PC-9 (cell line): ENCODE measurements around the gene SLC9A9. TPM values are rescaled to one million over a fixed set of nuclear protein-coding genes. Genes with fewer than 3 reads are reported as not detected.
A peak's percentile ranks its signal among the peaks of the same experiment; 100 is the strongest.

Source experiments
- BruUV-seq: library from RNA; stranded (reverse); fragments of 400-500 nt; replicated peaks from 2 replicates; lab custom pipeline; 2021; lab: Mats Ljungman, UMichigan
- CTCF ChIA-PET: fragments of 300-600 bp; sonication (Branson Sonifier 250); formaldehyde crosslinking; loops from one replicate; lab custom pipeline; 2022; ENCODE audit warnings: antibody characterized with exemption; lab: Charles Lee
- POLR2A ChIA-PET: fragments of 300-600 bp; sonication (Branson Sonifier 250); formaldehyde crosslinking; loops from one replicate; lab custom pipeline; 2022; ENCODE audit warnings: antibody characterized with exemption; ENCODE audit not compliant: unreplicated experiment; lab: Charles Lee
- DNase-seq, 2 experiments: peaks; one replicate each; pipeline versions ENCODE4 v3.0.0 to v3.0.0-alpha.2; 2015 to 2022; ENCODE audit warnings: mixed read lengths in 1 of 2
- H2AFZ ChIP-seq: fragments of 200-600 bp; sonication (generic); 2 replicates; pipeline ENCODE4 v1.8.1; 2017; ENCODE audit warnings: antibody characterized with exemption
- H3F3A ChIP-seq: fragments of 200-600 bp; sonication (generic); 2 replicates; pipeline ENCODE4 v1.8.1; 2017; ENCODE audit warnings: antibody characterized with exemption, mild to moderate bottlenecking, low read depth; ENCODE audit not compliant: insufficient read depth
- H3K27ac ChIP-seq: fragments of 200-600 bp; sonication (generic); 2 replicates; pipeline ENCODE4 v1.6.1; 2016; ENCODE audit warnings: mixed run types
- H3K27me3 ChIP-seq: fragments of 200-600 bp; sonication (generic); 2 replicates; pipeline ENCODE4 v1.6.1; 2016; ENCODE audit warnings: low read depth, mixed run types; ENCODE audit not compliant: insufficient read depth
- H3K36me3 ChIP-seq: fragments of 200-600 bp; sonication (generic); 2 replicates; pipeline ENCODE4 v1.6.1; 2016; ENCODE audit warnings: low read depth, mixed run types
- H3K4me1 ChIP-seq: fragments of 200-600 bp; sonication (generic); replicated peaks from 2 replicates; pipeline ENCODE4 v1.6.1; 2016; ENCODE audit warnings: mixed run types; ENCODE audit not compliant: insufficient read depth
- H3K4me2 ChIP-seq: fragments of 200-600 bp; sonication (generic); 2 replicates; pipeline ENCODE4 v1.6.1; 2017; ENCODE audit warnings: mixed run types
- H3K4me3 ChIP-seq: fragments of 200-600 bp; sonication (generic); 2 replicates; pipeline ENCODE4 v1.6.1; 2016; ENCODE audit warnings: mixed run types
- H3K79me2 ChIP-seq: fragments of 200-600 bp; sonication (generic); 2 replicates; pipeline ENCODE4 v1.6.1; 2017; ENCODE audit warnings: low read depth, mixed run types
- H3K9me2 ChIP-seq: fragments of 200-600 bp; sonication (generic); 2 replicates; pipeline ENCODE4 v1.8.1; 2017; ENCODE audit warnings: mild to moderate bottlenecking; ENCODE audit not compliant: insufficient read depth
- H3K9me3 ChIP-seq: fragments of 200-600 bp; sonication (generic); 2 replicates; pipeline ENCODE4 v1.8.1; 2016; ENCODE audit warnings: low read depth; ENCODE audit not compliant: insufficient read depth
- H4K20me1 ChIP-seq: fragments of 200-600 bp; sonication (generic); 2 replicates; pipeline ENCODE4 v1.8.1; 2017; ENCODE audit not compliant: insufficient read depth
- EZH2 ChIP-seq: fragments of 200-600 bp; sonication (generic); IDR thresholded peaks from 2 replicates; pipeline ENCODE4 v1.8.0; 2017; ENCODE audit warnings: antibody characterized with exemption, low read depth
- intact Hi-C: fragments of 100-400 bp; cut with micrococcal nuclease; formaldehyde crosslinking; loops from one replicate; pipeline ENCODE4 v1.10.0; 2022; ENCODE audit not compliant: unreplicated experiment
- total RNA-seq: library from RNA; stranded (reverse); gene quantifications from 2 replicates; pipeline ENCODE4 v1.2.3, GENCODE V29; 2021
- TF ChIP-seq, protein P1 (sequence below): fragments of 200-600 bp; sonication (generic); conservative IDR thresholded peaks from 2 replicates; pipeline ENCODE4 v1.6.1; 2017; ENCODE audit warnings: mixed run types, antibody characterized with exemption, mild to moderate bottlenecking, moderate library complexity

SLC9A9 gene
- total RNA-seq, 1 experiment from 2014 or later, result 1.7 TPM

DNA sequence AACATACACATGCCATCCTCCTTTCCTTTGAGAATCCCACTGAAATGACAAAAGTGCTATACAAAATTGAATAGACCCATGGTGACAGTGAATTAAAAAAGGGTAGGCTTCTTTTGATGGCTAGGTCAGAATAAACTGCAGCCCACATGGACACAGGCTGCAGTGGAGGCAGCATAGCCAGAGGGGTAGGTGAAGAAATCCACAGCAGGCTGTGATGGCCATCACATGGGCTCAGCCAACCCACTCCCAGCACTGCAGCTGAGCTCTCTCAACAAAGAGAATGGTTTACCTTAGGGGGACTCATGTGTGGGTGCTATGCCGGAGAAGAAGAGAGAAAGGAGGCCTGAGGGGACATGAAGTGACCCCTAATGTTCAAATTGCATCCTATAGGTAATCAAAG, 397.6 kb downstream of the SLC9A9 start:
- TF ChIP-seq EZH2, result no peak
- TF ChIP-seq, protein P1, sequence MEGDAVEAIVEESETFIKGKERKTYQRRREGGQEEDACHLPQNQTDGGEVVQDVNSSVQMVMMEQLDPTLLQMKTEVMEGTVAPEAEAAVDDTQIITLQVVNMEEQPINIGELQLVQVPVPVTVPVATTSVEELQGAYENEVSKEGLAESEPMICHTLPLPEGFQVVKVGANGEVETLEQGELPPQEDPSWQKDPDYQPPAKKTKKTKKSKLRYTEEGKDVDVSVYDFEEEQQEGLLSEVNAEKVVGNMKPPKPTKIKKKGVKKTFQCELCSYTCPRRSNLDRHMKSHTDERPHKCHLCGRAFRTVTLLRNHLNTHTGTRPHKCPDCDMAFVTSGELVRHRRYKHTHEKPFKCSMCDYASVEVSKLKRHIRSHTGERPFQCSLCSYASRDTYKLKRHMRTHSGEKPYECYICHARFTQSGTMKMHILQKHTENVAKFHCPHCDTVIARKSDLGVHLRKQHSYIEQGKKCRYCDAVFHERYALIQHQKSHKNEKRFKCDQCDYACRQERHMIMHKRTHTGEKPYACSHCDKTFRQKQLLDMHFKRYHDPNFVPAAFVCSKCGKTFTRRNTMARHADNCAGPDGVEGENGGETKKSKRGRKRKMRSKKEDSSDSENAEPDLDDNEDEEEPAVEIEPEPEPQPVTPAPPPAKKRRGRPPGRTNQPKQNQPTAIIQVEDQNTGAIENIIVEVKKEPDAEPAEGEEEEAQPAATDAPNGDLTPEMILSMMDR, result no peak
- no peaks in the 10 kb centered on the region for H4K20me1 ChIP-seq
- H3K4me2 ChIP-seq, result no peak overlapping the region
- H3K27me3 ChIP-seq, result no peaks in the 10 kb centered on the region
- H3K36me3 ChIP-seq, result no peaks in the 10 kb centered on the region
- H3K4me3 ChIP-seq, result no peak overlapping the region
- BruUV-seq, result no TSS peak
- H3K4me1 ChIP-seq, result no peaks in the 10 kb centered on the region
- no peaks in the 10 kb centered on the region for H3F3A ChIP-seq
- no peak overlapping the region for H2AFZ ChIP-seq
- intact Hi-C loops, result no loop called here
- POLR2A ChIA-PET, result no interaction called here
- CTCF ChIA-PET, result no interaction called here
- no peaks in the 10 kb centered on the region for H3K79me2 ChIP-seq
- no peaks in the 10 kb centered on the region for H3K9me3 ChIP-seq
- H3K9me2 ChIP-seq, result no peaks in the 10 kb centered on the region; the same call in 1 of the 2 replicates
- DNase-seq, result no peak
- no peak overlapping the region for H3K27ac ChIP-seq

DNA sequence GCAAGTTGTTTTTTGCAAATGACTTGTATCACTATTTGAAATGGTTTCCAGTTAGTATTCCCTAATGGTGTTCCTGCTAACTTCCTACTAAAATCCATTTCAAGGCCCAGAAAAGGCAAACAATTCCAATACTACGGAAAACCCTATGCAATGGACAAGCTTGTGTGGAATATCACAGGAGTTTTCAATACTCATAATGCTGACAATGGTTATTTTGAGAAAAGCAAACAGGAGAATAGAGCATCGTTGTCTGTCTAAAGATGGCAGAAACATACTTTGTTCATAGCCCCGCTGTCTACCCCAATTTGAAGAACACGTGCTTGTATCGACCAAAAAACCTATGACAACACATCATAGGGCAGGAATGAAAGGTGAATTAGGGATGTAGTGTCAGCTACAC, 400.8 kb downstream of the SLC9A9 start:
- intact Hi-C loops, result no loop called here
- Histone ChIP-seq H3K9me2 (no peaks in the 10 kb centered on the region), H3K27ac (no peak overlapping the region), H4K20me1 (no peaks in the 10 kb centered on the region), H3K27me3 (no peaks in the 10 kb centered on the region), H3K36me3 (no peaks in the 10 kb centered on the region), H3F3A (peaks cover 12% of the 10 kb centered on the region; the same call in 1 of the 2 replicates), H3K4me2 (no peak overlapping the region), H3K4me3 (no peak overlapping the region), H2AFZ (peak overlapping the region; percentile 37; the same call in 1 of the 2 replicates), H3K79me2 (no peaks in the 10 kb centered on the region), H3K4me1 (peaks cover 29% of the 10 kb centered on the region), H3K9me3 (peaks cover 4% of the 10 kb centered on the region)
- BruUV-seq, result no TSS peak
- POLR2A ChIA-PET, result no interaction called here
- TF ChIP-seq EZH2, result no peak
- TF ChIP-seq, protein P1, result no peak
- CTCF ChIA-PET, result no interaction called here
- no peak for DNase-seq

DNA sequence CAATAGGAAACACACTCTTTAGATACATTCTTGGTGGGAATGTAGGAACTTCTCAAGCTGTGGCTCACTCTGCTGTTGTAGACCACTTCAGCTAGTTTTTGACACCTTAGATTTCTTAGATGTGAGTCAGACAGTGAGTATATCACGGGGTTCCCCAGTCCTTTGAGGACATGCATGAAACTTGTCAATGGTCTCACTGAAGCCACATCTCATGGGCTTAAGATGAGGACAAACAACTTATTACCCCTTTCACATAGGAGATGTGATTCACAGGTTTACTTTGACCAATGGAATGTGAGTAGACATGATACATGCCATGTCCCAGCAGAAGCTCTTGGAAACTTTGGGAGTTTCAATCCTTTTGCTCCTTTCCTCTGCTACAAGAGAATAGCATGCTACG, 403.1 kb downstream of the SLC9A9 start:
- H3K36me3 ChIP-seq, result no peaks in the 10 kb centered on the region
- no TSS peak for BruUV-seq
- ChIA-PET POLR2A (no interaction called here), CTCF (no interaction called here)
- H4K20me1 ChIP-seq, result no peaks in the 10 kb centered on the region
- H3K9me2 ChIP-seq, result no peaks in the 10 kb centered on the region
- peaks cover 12% of the 10 kb centered on the region; the same call in 1 of the 2 replicates for H3F3A ChIP-seq
- H2AFZ ChIP-seq, result no peak overlapping the region
- peaks cover 29% of the 10 kb centered on the region for H3K4me1 ChIP-seq
- H3K9me3 ChIP-seq, result peaks cover 4% of the 10 kb centered on the region
- no peak for TF ChIP-seq EZH2
- DNase-seq, result no peak
- no peaks in the 10 kb centered on the region for H3K27me3 ChIP-seq
- intact Hi-C loops, result no loop called here
- H3K4me3 ChIP-seq, result no peak overlapping the region
- H3K4me2 ChIP-seq, result no peak overlapping the region
- no peaks in the 10 kb centered on the region for H3K79me2 ChIP-seq
- no peak overlapping the region for H3K27ac ChIP-seq

DNA sequence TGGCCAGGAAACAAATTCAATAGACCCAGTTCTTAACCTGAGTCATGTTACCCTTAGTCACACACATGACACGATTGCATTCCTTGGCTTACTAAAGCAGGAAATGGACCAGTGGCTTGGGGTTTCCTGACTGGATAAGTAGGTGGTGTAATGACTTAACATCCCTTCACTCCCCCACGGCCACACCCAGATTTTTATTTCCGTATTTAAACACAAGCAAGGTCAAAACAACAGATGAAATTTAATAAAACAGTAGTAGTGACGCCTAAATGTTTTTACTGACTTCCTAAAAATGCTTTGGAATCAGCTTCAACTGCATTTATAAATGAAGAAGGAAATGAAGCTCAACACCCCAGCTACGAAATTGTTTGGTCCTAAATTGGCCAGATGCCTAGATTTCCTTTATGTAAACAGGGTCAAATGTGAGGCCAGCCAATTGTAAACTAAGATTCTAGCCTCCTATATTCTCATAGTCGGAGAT, 404.4 kb downstream of the SLC9A9 start:
- no peaks in the 10 kb centered on the region for H3K36me3 ChIP-seq
- peak overlapping the region; percentile 80 for H3K27ac ChIP-seq
- ChIA-PET POLR2A (no interaction called here), CTCF (no interaction called here)
- no peaks in the 10 kb centered on the region for H3K27me3 ChIP-seq
- no peaks in the 10 kb centered on the region for H3K79me2 ChIP-seq
- peaks cover 4% of the 10 kb centered on the region for H3K9me3 ChIP-seq
- H4K20me1 ChIP-seq, result no peaks in the 10 kb centered on the region
- H3K9me2 ChIP-seq, result no peaks in the 10 kb centered on the region
- peak overlapping the region; percentile 48 for H3K4me2 ChIP-seq
- BruUV-seq, result no TSS peak
- peaks cover 29% of the 10 kb centered on the region for H3K4me1 ChIP-seq
- peaks cover 12% of the 10 kb centered on the region; the same call in 1 of the 2 replicates for H3F3A ChIP-seq
- H3K4me3 ChIP-seq, result peak overlapping the region; percentile 6; the same call in 1 of the 2 replicates
- peak; percentile 56 to 81 for DNase-seq
- H2AFZ ChIP-seq, result peak overlapping the region; percentile 32; the same call in 1 of the 2 replicates
- intact Hi-C loops, result no loop called here
- TF ChIP-seq, protein P1, result no peak
- TF ChIP-seq EZH2, result no peak
